SIG-M5 (cell line): ENCODE measurements around the gene CCDC91.
"Not testable (repeated sequence)": the region's sequence is repeated elsewhere in the genome, so short reads cannot be mapped to it uniquely, and the experiment has no call there.

ENCODE experiments used
- DNase-seq: peaks from one replicate; lab custom pipeline; 2025; lab: John Stamatoyannopoulos, UW

The CCDC91 gene

DNA sequence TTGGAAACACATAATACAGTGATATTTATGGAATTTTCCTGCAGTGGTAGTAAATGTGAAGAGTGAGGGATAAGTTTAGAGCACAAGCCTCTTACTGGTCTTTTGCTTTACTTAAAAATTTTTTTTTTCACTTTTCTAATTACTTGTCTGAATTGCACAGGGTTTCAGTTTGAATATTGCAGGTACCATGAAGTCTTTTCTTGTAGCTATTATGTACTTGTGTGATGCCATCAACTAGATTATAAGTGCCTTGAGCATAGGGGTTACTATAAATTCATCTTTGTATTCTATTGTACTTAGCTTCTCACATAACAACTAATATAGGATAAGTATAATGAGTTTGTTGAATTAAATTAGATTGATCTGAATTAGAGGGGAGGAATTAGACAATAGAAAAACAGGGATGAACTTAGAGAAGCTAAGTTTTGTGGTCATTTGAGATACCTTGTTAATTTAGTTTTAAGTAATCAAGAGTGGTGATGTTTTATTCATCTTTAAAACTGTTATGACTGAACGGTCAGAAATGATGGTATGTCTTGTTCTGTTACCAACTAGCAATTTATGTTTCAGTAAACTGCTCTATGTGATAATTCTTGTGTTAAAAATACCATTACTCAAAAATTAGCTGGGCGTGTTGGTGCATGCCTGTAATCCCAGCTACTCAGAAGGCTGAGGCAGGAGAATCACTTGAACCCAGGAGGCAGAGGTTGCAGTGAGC, 42.1 kb downstream of the CCDC91 start:
- DNase-seq: no peak

DNA sequence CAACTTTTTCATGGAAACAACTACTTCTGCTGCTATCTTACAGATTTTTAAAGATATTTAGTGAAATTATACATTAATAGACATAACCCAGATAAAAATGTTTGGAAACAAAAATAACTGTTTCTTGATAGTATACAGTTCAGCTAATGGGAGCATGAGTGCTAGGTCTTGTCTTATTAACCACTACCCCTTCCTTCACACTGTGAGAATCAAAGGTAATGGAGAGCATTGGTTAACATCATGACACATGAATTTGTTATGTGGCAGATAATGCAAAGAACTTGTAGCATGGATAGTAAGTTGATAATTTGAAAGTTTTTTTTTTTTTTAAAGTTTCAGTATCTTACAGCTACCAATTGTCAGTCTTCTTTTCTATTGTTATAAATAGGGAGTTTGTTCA, 44.2 kb downstream of the CCDC91 start:
- DNase-seq: no peak

DNA sequence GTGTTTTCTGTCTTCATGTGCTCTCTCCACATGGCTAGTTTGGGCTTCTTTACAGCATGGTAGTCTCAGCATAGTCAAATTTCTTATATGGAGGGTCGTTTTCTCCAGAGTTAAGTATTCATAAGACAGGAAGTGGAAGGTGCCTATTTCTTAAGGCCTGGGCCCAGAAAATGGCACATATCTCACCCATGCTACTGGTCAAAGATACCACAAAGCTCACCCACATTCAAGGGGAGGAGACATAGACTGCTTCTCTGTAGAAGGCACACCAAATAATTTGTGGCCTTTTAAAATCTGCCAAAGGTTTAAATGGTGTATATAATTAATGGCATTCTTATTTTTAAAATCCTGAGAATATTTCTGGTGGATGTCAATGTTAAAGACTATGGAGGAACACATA, 44.8 kb downstream of the CCDC91 start:
- DNase-seq: no peak

DNA sequence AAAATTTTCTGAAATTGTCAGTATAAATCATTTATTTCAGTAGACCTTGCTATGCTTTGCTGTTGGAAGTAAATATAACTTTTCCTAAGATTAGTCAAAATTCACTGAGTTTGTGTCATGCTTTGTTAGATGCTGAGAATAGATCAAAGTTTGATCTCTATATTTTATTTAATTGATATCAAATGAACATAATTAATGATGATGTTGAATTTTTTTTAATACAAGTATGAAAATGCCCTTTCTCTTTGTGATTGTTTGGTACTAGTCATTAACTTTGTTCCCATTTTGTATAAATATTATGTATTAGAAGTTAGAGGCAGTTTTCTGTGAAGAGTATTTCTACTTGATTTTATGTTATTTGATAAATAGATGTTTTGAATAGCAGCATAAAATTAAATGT, 45.7 kb downstream of the CCDC91 start:
- DNase-seq: no peak

DNA sequence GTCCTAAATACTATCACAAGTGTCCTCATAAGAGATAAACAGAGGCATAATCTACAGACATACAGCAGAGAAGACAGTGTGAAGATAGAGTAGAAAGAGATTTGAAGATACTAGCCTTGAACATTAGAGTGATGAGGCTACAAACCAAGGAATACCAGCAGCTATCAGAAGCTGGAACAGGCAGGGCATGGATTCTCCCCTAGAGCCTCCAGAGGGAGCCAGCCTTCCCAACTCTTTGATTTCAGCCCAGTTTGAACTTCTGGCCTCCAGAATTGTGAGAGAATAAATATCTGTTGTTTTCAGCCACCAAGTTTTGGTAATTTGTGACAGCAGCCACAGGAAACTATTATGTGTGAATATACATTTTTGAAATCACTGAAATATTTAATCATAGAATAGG, 47.2 kb downstream of the CCDC91 start:
- no peak for DNase-seq

DNA sequence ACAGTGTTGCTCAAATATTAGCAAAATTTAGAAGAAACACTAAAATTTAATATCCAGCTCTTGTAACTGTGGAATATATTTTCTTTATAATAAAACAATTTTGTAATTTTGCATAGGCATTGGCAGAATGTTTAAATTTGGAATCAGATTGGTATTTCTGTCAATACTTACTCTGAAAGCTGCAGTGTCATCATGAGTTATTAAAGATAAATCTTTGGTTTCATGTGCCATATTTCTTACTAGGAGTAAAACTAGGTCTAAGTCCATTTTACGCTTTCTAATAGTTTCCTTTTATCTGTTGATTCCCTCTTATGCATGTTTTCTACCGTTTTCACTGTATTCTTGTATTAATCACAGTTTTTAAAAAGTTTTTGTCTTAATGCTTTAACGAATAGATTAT, 49.7 kb downstream of the CCDC91 start:
- DNase-seq: no peak

DNA sequence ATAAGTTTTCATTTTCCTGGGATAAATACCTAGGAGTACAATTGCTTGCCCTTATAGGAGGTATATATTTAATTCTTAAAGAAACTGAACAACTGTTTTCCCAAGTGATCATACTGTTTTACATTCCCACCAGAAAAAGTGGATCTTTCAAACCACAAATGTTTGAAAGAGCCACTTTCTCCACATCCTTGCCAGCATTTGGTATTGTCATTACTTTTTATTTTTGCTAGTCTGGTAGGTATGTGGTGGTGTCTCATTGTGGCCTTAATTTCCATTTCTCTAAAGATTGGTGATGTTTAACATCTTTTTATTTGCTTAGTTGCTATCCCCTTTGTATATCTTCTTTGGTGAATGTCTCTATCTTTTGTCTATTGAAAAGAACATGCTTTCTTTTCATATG, 50.6 kb downstream of the CCDC91 start:
- no peak for DNase-seq

DNA sequence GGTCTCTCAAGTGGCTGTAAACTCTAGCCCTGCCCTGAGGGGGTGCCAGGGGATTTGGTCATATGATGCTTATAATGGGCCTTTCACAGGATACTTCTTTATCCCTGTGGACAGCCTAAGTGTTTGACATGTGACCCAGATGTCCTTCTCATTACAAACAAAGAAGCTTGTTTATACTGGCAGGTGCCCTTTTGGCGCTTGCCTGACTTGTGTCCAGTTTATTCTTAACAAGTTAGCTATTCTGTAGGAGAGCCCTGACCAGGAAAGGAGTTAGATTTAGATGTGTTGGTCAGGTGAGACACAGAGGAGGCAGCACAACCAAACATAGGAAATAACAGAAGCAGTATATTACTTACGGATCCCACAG, 51.9 kb downstream of the CCDC91 start:
- no peak for DNase-seq

DNA sequence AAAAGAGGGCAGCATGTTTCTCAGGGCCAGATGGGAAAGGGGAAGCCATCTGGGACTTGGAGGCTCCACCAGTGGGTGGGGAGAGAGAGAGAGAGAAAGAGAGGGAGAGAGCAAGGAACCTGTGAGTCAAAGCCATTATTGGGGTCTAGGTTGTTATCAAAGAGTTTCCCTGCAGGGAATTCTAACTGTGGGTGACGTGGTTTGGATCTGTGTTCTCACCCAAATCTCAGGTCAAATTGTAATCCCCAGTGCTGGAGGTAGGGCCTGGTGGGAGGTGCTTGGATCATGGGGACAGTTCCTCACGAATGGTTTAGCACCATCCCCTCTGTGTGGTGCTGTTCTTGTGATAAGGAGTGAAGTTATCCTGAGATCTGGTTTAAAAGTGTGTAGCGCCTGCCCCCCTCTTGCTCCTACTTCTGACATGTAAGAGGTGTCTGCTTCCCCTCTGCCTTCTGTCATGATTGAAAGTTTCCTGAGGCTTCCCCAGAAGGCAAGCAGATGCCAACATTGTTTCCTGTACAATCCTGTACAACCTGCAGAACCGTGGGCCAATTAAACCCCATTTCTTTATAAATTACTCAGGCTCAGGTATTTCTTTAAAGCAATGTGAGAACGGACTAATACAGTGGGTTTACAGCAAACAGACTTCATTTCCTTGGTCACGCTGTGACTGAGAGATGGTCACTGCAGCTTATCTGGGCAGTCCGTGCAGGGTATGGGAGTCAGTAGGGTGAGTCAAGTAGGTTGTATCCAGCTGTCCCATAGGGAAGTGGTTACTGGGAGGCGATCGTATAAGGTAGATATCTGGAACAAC, 52.4 kb downstream of the CCDC91 start:
- DNase-seq: no peak

DNA sequence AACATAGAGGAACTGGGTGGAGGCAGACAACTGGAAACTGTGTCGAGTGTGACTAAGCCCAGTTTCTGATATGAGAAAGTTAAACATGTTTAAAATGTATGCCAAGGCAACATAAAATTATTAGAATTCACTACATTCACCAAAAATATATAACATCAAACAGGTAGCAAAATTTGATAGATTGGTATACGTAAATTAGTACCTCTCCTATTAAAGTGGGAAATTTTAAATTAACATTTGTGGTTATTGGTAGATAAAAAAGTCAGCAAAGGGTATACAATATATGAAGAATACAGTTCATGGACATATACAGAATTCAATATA, 53.0 kb downstream of the CCDC91 start:
- DNase-seq: no peak

DNA sequence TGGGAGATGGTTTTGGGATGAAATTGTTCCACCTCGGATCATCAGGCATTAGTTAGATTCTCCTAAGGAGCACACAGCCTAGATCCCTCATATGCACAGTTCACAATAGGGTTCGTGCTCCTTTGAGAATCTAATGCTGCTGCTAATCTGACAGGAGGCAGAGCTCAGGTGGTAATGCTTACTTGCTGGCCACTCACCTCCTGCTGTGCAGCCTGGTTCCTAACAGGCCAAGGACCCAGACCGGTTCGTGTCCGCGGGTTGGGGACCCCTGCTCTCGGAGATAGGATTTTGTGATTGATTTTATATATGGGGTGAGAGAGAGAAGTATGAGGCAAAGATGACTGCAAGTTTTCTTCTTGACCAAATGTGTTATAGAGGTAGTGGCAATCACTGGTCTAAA, 57.5 kb downstream of the CCDC91 start:
- DNase-seq: no peak

DNA sequence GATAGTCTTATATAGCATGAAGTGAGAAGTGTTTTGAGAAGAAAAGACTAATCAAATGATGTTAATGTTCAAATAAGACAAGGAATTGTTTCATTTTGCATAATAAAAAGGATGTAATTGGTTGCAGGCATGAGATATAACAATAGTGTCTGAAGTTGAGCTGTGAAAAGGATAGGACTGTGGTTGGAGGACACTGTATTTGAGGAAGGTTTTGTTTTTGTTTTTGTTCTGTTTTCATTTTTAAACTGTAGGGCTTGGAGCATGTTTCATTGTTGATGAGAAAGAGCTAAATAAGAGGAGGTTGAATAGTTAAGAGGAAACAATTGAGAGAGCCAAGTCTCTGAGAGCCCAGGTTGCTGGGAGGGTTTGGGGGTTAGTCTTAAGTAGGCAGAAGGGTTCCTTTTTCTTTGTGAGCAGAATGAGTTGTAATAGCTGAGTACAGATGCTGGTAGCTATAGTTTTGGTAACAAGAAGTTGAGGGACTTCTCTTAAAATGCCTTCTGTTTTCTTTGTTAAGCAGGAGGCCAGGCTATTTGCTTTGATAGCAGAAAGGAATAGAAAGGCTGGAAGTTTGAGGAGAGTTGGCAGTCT, 58.4 kb downstream of the CCDC91 start:
- DNase-seq: no peak

DNA sequence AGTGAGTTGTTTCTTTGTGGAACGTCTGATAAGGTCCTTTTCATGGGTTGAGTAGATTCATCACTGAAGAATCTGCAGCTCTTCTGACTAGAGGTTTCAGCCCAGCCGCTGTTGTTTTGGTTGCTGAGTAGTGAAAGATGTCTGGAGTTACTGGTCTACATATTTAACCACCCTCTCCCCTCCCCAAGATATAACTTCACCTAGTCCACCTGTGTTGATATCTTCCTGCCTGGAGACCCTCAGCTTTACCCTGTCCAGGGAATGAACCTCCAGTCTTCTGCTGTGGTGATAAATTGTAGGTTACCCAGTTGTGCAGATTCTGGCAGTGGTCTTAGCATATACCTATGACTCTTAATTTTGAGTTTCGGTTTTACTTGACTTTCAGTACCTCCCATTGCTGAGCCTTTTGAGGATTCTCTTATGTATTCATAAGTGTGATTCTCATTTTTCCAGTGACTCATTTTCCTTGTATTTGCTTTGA, 62.9 kb downstream of the CCDC91 start:
- no peak for DNase-seq

DNA sequence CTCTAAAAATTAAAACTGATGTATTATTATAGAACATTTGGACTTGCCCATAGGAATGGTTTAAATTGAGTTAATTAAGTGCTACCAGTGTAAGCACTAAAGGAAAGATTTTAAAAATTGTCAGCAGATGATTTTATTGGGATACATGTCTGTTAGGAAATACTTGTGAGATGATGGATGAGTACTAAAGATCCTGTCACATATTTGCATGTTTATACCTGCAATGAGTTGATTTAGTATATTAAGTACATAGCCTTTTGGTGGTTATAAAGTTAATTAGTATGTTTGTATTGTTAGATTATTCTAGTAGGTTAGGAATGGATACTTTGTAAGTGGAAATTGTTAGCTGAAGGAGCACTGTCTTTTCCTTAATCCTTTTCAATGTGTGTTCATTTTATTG, 67.2 kb downstream of the CCDC91 start:
- no peak for DNase-seq

DNA sequence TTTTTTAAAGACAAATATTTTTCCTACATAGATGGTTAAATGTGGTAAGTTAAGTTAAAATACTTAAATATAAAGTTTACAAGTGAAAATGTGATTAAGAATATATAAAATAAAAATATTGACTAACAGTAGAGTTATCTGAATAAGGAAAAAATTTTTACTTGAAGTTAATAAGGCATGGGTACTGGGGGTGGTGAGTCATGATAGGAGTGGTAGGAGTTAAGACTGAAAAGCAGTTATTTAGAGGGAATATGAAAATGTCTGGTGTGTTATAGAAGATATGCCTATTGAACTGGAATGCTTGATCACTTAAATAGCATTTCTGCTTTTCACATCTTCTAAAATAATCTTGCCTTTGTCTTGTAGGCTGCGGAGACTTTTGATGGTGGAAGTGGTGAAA, 68.7 kb downstream of the CCDC91 start:
- DNase-seq: no peak

DNA sequence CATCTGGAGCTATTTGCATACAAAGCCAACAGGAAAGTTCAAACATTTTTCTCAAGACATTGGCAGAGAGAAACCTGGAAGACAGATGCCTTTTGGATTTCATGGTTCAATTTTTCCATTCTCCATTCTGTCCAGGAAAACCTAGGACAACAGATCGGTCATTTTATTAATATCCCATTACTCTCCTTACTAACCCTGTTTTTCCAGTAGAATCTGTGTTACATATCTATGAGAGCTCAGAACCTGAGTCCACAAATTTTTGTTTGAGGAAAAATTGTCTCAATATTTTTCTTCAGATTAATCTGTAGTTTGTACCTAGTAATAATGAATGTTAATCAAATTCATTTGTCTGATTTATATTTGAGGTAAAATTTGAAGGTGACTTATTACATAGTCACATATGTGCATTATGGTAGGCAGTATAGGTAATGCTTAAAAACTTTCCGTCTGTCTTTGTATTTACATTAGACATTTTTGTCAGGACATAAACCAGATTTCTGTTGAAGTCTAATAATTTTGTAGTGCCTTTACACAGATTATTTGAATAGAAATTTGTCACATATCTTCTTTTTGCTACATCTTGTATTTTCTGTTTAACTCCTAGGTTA, 75.3 kb downstream of the CCDC91 start:
- no peak for DNase-seq

DNA sequence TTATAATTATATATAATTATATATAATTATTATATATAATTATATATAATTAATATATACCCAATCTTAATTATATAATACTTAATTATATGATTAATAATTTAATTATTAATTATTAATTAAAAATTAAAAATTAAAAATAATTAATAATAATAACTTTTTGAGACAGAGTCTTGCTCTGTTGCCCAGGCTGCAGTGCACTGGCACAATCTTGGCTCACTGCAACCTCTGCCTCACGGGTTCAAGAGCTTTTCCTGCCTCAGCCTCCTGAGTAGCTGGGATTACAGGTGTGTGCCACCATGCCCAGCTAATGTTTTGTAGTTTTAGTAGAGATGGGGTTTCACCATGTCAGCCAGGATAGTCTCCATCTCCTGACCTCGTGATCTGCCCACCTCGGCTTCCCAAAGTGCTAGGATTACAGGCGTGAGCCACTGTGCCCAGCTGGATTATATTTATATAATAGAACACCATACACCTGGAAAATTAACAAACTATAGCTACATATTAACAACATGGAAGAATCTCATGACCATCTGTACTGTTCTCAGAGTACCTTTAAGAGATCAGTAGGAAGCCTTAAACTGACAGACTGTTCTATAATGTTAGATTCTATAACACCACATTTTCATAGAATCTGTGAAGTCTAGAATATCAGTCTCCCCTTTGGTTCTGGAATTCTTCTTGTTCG, 77.8 kb downstream of the CCDC91 start:
- not testable (repeated sequence) for DNase-seq

DNA sequence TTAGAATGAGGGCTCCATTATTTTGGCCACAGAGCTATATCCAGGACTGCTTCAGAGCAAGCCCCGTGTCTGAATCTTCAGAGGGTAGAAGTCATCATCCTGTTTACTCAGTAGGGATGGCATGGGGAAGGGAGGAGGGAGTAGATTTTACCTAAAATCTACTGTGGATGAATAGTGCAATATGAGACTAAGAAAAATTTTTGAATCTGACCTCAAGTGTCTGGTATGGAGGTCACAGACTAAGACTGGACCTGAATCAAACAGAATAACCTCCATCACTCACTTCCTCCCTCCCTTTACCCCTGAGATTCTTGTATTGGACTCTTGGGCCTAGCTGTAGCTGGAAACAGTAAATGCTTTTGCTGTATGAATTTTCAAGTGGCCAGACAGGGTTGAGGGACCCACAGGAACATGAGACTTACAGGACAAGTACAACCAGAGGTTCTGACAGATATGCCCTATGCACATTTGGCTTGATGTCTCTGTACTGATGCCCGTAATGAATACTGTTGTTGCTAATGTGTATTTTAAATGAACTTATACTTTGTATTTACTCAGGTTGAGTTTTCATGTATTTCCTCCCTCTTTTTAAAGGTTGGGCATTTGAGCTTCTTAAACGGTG, 78.5 kb downstream of the CCDC91 start:
- no peak for DNase-seq

DNA sequence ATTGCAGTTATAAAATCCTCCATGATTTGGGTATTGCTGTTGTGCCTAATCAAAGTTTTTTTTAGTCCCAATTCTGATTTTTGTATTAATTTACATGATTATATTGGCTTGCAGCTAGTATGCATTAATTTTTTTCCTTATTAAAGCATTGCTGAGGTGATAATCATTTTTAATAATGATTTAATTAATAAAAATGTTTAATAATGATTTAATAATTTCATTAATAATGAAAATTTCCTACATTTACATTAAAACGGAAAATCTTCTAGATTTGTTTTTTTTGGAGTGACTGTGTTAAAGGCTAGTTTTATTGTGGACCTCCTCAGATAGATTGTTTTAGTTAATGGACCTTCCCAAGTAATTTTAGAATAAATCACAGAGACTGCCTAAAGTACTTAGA, 79.6 kb downstream of the CCDC91 start:
- DNase-seq: no peak

DNA sequence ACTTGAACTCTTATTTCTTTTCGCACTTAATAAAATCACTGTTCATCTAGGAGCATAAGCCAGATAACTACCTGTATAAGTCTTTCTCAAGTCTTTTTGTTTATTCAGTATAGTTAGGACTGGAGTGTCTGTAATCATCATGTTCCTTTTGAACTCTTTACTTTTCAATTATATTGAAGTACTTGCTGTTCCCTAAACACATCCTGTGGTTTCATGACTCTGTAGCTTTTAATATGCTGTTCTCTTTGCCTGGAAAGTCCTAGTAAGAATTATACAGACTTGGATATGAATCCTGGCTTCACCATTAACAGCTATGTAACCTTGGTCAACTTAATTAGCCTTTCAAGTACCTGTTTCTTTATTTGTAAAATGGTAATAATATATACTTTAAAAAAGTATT, 88.2 kb downstream of the CCDC91 start:
- no peak for DNase-seq

DNA sequence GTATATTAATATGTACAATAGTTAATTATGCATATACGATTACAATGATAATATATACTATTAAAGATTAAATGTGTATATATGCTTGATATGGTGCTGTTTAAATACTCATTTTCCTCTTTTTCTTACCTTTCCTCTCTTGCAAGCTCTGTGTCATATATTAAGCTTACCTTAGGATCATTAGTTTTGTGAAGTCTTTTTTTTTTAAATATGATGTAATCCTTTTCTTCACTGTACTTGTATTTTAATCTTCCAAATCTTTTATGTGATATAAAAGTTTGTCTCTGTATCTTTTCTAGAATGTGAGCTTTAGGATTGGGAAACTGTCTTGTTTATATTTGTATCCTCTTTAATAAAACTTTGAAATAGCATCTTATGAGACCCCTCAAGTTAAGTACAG, 88.7 kb downstream of the CCDC91 start:
- DNase-seq: no peak

DNA sequence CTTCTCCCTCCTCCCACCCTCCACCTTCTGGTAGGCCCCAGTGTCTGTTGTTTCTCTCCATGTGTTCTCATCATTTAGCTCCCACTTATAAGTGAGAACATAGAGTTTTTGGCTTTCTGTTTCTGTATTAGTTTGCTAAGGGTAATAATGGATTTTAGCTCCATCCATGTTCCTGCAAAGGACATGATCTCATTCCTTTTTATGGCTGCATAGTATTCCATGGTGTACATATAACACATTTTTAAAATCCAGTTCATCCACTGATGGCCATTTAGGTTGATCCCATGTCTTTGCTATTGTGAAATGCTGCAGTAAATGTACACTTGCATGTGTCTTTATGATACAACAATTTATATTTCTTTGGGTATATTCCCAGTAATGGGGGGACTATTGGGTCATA, 96.1 kb downstream of the CCDC91 start:
- DNase-seq: no peak
